ENCODE data around the gene ICAM1.

DNA sequence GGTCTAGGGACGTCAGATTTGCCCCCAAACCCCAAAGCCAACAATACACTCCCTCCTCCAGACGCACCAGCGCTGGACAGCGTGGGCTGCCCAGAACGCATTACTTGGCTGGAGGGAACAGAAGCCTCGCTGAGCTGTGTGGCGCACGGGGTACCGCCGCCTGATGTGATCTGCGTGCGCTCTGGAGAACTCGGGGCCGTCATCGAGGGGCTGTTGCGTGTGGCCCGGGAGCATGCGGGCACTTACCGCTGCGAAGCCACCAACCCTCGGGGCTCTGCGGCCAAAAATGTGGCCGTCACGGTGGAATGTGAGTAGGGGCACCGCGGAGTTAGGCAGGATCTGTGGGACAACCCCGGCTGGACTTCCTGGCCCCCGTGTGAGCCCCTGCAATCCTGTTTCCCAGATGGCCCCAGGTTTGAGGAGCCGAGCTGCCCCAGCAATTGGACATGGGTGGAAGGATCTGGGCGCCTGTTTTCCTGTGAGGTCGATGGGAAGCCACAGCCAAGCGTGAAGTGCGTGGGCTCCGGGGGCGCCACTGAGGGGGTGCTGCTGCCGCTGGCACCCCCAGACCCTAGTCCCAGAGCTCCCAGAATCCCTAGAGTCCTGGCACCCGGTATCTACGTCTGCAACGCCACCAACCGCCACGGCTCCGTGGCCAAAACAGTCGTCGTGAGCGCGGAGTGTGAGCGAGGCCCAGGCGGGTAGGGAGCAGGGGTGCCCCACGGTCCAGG is 22.9 kb downstream of the ICAM1 start:
- TF ChIP-seq POLR2AphosphoS5 (IDR thresholded peaks at IDR 0.05; ENCODE audit: low read depth, low read length) (no peak), POLR2A (IDR thresholded peaks at IDR 0.05; ENCODE audit: low read depth, low read length) (no peak), TAF1 (IDR thresholded peaks at IDR 0.05; ENCODE audit: borderline replicate concordance, low read depth, low read length) (no peak)
